HepG2 (cell line): Measurements from ENCODE around the gene CISD3. TPM values are rescaled to one million over a fixed set of nuclear protein-coding genes. Genes with fewer than 3 reads are reported as not detected.

Source experiments
- CC2D1A ChIP-seq: sonication (generic); formaldehyde crosslinking; IDR thresholded peaks from 2 replicates; pipeline ENCODE4 v1.8.1; 2023; ENCODE audit warnings: mild to moderate bottlenecking, missing genetic modification reagents
- FOXO4 ChIP-seq: sonication (generic); formaldehyde crosslinking; conservative IDR thresholded peaks from 2 replicates; pipeline ENCODE4 v1.8.1; 2023; ENCODE audit warnings: missing genetic modification reagents
- GLI4 ChIP-seq: sonication (generic); formaldehyde crosslinking; IDR thresholded peaks from 2 replicates; pipeline ENCODE4 v1.5.1; 2020; ENCODE audit warnings: missing genetic modification reagents, mild to moderate bottlenecking, moderate library complexity, borderline replicate concordance
- KDM2A ChIP-seq: sonication (generic); formaldehyde crosslinking; IDR thresholded peaks from 2 replicates; pipeline ENCODE4 v1.4.0; 2020; ENCODE audit warnings: low read depth, missing genetic modification reagents, borderline replicate concordance
- POLR2G ChIP-seq: fragments of 200-400 bp; formaldehyde crosslinking; IDR thresholded peaks from 2 replicates; pipeline ENCODE4 v1.6.1; 2018; ENCODE audit warnings: mild to moderate bottlenecking, low read depth, low read length, moderate library complexity
- STAG1 ChIP-seq: sonication (generic); formaldehyde crosslinking; IDR thresholded peaks from 2 replicates; pipeline ENCODE4 v1.4.0; 2020; ENCODE audit warnings: missing genetic modification reagents
- TBX2 ChIP-seq: sonication (generic); formaldehyde crosslinking; IDR thresholded peaks from 2 replicates; pipeline ENCODE4 v1.5.0; 2020; ENCODE audit warnings: missing genetic modification reagents, mild to moderate bottlenecking, borderline replicate concordance
- TRIM24 ChIP-seq: sonication (generic); formaldehyde crosslinking; IDR thresholded peaks from 2 replicates; pipeline ENCODE4 v1.8.0; 2022; ENCODE audit warnings: mild to moderate bottlenecking, missing genetic modification reagents
- ZNF430 ChIP-seq: sonication (generic); formaldehyde crosslinking; IDR thresholded peaks from 2 replicates; pipeline ENCODE4 v1.9.0; 2021; ENCODE audit warnings: mild to moderate bottlenecking, missing genetic modification reagents
- ZNF737 ChIP-seq: sonication (generic); formaldehyde crosslinking; IDR thresholded peaks from 2 replicates; pipeline ENCODE4 v1.5.0; 2020; ENCODE audit warnings: missing genetic modification reagents, mild to moderate bottlenecking, borderline replicate concordance
- polyA plus RNA-seq, 8 experiments: library from polyadenylated mRNA; depleted of rRNA in 3 of 8; stranded (reverse) in 7 of 8; unstranded in 1 of 8; fragments of >200 nt; fragmentation: Illumina TruSeq in 4 of 8; extraction: Trizol in 4 of 8; gene quantifications; 2 replicates each; pipeline versions ENCODE4 v1.2.1 to v1.2.3, GENCODE V29; 2011 to 2016; ENCODE audit warnings: low read depth in 4 of 8, missing spikeins in 1 of 8, mixed read lengths in 1 of 8; ENCODE audit not compliant: insufficient read depth in 1 of 8
- total RNA-seq, 5 experiments: library from RNA; depleted of rRNA; stranded (reverse); fragments of >200 nt; fragmentation: Illumina TruSeq; extraction: Trizol; gene quantifications; 2 replicates each; pipeline ENCODE4 v1.2.3, GENCODE V29; 2016; ENCODE audit warnings: low read depth in 1 of 5
- TF ChIP-seq, protein P1 (sequence below): sonication (generic); formaldehyde crosslinking; IDR thresholded peaks from 2 replicates; pipeline ENCODE4 v1.4.0; 2020; ENCODE audit warnings: missing genetic modification reagents
- TF ChIP-seq, protein P2 (sequence below): sonication (generic); formaldehyde crosslinking; IDR thresholded peaks from 2 replicates; pipeline ENCODE4 v1.4.0; 2020; ENCODE audit warnings: missing genetic modification reagents, mild to moderate bottlenecking, borderline replicate concordance
- TF ChIP-seq, protein P3 (sequence below): sonication (generic); formaldehyde crosslinking; IDR thresholded peaks from 2 replicates; pipeline ENCODE4 v1.4.0; 2020; ENCODE audit warnings: mild to moderate bottlenecking, low read depth, missing genetic modification reagents
- TF ChIP-seq, protein P4 (sequence below): sonication (generic); formaldehyde crosslinking; IDR thresholded peaks from 2 replicates; pipeline ENCODE4 v1.5.0; 2020; ENCODE audit warnings: mild to moderate bottlenecking, missing genetic modification reagents, borderline replicate concordance

Gene CISD3
- total and polyA plus RNA-seq, 2 of the 13 experiments (the other 11 are each of a cell fraction or from before 2014, with no cell fraction given): 30.0 to 34.1 TPM

- TF ChIP-seq ZNF430 (CRISPR knock-in tag) (0 out of 2 replicates have a peak, but pooled peaks have one; percentile 17), FOXO4 (CRISPR knock-in tag) (0 out of 2 replicates have a peak, but pooled peaks have one; percentile 67), KDM2A (CRISPR knock-in tag) (peak; percentile 2; the same call in 1 of the 2 replicates), CC2D1A (CRISPR knock-in tag) (no peak), GLI4 (CRISPR knock-in tag) (no peak), ZNF737 (CRISPR knock-in tag) (no peak), STAG1 (CRISPR knock-in tag) (peak; percentile 49), TBX2 (CRISPR knock-in tag) (peak; percentile 56; the same call in 1 of the 2 replicates), TRIM24 (CRISPR knock-in tag) (no peak), POLR2G (peak; percentile 59)
- TF ChIP-seq, protein P1, sequence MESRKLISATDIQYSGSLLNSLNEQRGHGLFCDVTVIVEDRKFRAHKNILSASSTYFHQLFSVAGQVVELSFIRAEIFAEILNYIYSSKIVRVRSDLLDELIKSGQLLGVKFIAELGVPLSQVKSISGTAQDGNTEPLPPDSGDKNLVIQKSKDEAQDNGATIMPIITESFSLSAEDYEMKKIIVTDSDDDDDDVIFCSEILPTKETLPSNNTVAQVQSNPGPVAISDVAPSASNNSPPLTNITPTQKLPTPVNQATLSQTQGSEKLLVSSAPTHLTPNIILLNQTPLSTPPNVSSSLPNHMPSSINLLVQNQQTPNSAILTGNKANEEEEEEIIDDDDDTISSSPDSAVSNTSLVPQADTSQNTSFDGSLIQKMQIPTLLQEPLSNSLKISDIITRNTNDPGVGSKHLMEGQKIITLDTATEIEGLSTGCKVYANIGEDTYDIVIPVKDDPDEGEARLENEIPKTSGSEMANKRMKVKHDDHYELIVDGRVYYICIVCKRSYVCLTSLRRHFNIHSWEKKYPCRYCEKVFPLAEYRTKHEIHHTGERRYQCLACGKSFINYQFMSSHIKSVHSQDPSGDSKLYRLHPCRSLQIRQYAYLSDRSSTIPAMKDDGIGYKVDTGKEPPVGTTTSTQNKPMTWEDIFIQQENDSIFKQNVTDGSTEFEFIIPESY: peak; percentile 38; the same call in 1 of the 2 replicates
- TF ChIP-seq, protein P2, sequence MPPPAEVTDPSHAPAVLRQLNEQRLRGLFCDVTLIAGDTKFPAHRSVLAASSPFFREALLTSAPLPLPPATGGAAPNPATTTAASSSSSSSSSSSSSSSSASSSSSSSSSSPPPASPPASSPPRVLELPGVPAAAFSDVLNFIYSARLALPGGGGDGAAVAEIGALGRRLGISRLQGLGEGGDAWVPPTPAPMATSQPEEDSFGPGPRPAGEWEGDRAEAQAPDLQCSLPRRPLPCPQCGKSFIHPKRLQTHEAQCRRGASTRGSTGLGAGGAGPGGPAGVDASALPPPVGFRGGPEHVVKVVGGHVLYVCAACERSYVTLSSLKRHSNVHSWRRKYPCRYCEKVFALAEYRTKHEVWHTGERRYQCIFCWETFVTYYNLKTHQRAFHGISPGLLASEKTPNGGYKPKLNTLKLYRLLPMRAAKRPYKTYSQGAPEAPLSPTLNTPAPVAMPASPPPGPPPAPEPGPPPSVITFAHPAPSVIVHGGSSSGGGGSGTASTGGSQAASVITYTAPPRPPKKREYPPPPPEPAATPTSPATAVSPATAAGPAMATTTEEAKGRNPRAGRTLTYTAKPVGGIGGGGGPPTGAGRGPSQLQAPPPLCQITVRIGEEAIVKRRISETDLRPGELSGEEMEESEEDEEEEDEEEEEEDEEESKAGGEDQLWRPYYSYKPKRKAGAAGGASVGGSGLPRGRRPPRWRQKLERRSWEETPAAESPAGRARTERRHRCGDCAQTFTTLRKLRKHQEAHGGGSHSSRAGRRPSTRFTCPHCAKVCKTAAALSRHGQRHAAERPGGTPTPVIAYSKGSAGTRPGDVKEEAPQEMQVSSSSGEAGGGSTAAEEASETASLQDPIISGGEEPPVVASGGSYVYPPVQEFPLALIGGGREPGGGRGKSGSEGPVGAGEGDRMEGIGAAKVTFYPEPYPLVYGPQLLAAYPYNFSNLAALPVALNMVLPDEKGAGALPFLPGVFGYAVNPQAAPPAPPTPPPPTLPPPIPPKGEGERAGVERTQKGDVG (CRISPR knock-in tag): 0 out of 2 replicates have a peak, but pooled peaks have one; percentile 68
- TF ChIP-seq, protein P3, sequence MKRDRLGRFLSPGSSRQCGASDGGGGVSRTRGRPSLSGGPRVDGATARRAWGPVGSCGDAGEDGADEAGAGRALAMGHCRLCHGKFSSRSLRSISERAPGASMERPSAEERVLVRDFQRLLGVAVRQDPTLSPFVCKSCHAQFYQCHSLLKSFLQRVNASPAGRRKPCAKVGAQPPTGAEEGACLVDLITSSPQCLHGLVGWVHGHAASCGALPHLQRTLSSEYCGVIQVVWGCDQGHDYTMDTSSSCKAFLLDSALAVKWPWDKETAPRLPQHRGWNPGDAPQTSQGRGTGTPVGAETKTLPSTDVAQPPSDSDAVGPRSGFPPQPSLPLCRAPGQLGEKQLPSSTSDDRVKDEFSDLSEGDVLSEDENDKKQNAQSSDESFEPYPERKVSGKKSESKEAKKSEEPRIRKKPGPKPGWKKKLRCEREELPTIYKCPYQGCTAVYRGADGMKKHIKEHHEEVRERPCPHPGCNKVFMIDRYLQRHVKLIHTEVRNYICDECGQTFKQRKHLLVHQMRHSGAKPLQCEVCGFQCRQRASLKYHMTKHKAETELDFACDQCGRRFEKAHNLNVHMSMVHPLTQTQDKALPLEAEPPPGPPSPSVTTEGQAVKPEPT: peak; percentile 44; the same call in 1 of the 2 replicates
- TF ChIP-seq, protein P4, sequence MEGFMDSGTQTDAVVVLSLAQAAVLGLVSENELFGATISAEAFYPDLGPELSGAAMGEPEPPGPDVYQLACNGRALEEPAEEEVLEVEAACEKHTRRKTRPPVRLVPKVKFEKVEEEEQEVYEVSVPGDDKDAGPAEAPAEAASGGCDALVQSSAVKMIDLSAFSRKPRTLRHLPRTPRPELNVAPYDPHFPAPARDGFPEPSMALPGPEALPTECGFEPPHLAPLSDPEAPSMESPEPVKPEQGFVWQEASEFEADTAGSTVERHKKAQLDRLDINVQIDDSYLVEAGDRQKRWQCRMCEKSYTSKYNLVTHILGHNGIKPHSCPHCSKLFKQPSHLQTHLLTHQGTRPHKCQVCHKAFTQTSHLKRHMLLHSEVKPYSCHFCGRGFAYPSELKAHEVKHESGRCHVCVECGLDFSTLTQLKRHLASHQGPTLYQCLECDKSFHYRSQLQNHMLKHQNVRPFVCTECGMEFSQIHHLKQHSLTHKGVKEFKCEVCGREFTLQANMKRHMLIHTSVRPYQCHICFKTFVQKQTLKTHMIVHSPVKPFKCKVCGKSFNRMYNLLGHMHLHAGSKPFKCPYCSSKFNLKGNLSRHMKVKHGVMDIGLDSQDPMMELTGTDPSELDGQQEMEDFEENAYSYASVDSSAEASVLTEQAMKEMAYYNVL: no peak
These were observed 4.1 kb downstream of the CISD3 start (continued) for GRCh38 chr17:38733982-38734973.
